GM18505 (cell line): ENCODE results near the gene SHISAL1.

Experiments used
- ATAC-seq: cut with Tn5 transposase; IDR thresholded peaks from one replicate; pipeline ENCODE4 v1.9.1; 2021; ENCODE audit not compliant: unreplicated experiment
- POLR2A ChIP-seq: IDR thresholded peaks from 4 replicates; pipeline ENCODE4 v1.6.1; 2011; ENCODE audit warnings: borderline replicate concordance; ENCODE audit not compliant: insufficient read depth, insufficient read length; ENCODE audit errors: extremely low read depth

Gene SHISAL1

DNA sequence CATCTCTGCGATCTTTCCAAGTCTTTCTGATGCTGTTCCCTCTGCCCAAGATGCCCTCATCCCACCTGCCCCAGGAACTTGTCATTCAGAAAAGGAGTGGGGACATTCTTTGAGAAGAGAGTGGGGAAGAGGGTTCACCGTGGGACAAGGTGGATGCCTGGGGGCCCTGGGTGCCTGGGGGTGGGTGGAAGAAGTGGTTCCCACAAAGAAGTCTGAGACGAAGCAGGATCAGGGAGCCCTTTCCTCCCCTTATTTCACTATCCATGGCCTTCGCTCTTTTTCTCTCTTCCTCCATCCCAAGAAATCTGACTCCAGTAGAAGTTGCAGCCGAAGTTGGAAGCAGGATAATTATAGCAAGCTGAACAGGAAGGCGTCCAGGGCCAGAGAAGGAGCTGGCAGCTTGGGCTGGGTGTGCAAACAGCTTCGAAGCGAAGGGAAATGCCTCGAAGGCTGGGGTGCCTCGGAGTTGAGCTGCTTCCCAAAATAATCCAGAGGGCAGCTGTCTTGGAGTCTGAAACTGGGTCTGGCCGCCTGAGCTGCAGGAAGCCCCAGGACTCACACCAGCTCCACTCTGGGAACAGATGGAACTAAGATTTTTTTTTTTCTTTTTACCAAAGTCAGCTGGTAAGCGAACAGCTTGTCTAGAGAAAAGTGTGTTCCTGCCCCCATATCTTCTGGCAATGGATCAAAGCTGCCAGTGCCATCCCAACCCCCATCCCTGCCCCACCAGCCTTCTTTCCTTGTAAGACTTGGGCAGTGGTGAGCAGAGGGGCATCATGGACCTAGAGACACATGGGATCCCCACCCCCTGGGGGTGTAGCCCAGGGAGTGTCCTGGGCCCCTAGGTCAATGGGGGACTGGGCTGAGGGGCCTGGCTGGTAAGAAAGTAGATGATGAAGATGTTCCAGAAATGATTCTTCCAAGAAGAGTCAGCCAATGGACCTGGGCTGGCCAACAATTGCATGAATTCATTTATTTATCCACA is 100.5 kb downstream of the SHISAL1 start:
- TF ChIP-seq POLR2A, result no peak
- no peak for ATAC-seq

DNA sequence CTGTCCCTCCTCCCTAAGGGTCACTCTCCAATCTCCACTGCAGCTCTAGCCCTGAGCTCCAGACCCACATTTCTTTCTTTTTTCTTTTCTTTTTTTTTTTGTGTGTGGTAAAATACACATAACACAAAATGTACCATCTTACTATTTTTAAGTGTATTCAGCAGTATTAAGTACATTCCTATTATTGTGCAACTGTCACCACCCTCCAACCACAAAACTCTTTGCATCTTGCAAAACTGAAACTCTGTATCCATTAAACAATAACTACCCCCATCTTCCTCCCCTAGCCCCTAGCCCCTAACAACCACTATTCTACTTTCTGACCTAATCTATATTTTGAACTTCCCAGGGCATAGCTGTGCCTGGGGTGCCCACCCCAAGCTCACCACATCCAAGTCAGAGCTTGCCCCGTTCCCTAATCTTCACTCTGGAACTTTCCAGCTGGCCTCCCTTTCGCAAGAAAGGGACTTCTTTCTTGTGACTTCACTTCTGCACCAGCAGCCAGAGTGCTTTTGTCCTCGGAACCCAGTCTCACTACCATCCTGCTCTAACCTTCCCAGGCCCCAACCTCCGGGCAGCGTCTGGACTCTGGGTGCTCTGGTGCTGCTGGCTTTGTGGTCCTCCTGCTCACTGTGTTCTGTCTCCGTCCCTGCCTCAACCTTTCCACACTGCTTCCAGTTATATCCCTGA is 101.3 kb downstream of the SHISAL1 start:
- no peak for TF ChIP-seq POLR2A
- ATAC-seq, result no peak

DNA sequence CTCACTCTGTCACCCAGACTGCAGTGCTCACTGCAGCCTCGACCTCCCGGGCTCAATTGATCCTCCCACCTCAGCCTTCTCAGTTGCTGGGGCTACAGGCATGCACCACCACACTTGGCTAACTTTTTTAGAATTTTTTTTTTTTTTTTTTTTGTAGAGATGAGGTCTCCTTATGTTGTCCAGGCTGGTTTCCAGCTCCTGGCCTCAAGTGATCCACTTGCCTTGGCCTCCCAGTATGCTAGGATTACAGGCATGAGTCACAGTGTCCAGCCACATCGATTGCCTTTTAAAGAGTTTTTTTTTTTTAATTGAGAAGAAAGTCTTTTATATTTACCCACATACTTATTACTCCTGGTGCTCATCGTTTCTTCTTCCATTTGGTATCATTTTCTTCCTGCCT is 102.0 kb downstream of the SHISAL1 start:
- no peak for TF ChIP-seq POLR2A
- no peak for ATAC-seq

DNA sequence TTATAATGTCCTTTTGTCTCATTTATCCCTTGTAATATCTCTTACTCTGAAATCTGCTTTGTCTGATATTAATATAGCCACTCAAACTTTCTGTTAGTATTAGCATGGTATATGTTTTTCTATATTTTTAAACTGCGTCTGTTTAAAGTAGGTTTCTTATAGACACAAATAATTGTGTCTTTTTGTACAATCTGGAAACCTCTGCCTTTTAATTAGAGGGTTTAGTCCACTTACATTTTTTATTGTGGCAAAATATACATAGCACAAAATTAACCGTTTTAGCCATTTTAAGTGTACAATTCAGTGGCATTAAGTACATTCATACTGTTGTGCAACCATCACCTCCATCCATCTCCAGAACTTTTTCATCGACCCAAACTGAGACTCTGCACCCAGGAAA is 103.4 kb downstream of the SHISAL1 start:
- ATAC-seq, result no peak
- TF ChIP-seq POLR2A, result no peak

DNA sequence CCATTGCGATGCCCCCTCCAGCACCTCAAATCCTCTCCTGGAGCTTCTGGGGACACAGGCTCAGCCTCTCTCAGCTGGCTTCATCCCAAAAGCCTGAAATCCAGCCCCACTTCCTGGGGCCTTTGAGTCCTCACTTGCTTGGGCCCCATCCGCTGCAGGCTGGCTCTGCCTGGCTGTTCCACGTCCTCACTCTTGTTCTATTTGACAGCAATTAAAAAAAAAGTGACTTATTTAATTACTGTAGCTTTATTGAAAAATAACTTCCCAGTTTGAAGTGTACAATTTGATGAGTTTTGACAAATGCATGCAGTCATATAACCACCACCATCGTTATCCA is 104.8 kb downstream of the SHISAL1 start:
- no peak for TF ChIP-seq POLR2A

DNA sequence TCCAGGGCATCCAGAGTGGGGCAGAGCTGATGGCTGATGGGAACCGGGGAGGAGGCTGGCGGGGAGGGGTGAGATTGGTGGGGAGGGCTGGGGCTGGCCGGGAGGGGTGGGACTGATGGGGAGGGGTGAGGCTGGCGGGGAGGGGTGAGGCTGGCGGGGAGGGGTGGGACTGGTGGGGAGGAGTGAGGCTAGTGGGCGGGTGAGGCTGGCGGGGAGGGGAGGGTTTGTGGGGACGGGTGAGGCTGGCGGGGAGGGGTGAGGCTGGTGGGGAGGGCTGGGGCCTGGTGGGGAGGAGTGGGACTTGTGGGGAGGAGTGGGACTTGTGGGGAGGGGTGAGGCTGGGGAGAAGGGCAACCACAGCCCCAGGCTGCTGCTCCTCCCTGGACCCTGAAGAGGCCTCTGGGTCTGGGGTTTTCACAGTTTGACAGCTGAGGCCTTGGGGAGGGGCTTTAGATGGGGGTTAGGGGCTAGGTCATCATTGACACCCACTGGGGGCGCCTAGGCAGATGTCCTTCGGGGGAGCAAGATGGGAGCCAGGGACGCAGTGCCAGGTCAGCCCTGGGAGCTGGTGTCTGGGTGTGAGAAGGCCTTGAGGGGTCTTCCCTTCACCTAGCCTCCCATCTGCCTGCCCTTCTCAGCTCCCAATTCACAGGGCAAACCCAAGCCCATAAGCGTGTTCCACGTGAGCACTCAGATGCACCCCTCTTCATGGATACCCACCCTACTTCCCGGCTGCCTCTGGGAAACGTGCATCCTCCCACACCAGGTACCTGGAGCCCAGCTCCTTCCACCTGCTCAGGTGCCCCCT is 105.4 kb downstream of the SHISAL1 start:
- no peak for ATAC-seq
- TF ChIP-seq POLR2A, result no peak

More for the DNA sequence above, 104.8 kb downstream of the SHISAL1 start:
- no peak for ATAC-seq

DNA sequence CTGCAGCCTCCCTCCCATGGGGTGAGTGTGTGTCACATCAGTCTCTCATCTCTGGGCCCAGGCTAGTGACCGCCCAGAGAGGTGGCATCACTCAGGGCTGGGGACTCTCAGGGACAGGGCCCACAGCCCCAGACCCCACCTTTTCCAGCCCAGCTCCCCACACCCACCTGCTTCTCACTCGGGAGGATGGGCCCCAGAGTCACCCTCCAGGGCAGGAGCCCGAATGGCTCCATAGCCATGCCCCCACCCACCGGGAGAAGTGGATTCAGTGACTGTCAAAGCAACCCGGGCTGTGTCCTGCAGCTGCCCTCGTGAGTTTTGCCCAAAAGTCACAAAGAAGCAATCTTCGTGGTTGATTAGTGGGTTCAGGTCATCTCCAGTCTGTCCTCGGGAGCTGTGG is 106.1 kb downstream of the SHISAL1 start:
- no peak for TF ChIP-seq POLR2A
- ATAC-seq, result no peak

DNA sequence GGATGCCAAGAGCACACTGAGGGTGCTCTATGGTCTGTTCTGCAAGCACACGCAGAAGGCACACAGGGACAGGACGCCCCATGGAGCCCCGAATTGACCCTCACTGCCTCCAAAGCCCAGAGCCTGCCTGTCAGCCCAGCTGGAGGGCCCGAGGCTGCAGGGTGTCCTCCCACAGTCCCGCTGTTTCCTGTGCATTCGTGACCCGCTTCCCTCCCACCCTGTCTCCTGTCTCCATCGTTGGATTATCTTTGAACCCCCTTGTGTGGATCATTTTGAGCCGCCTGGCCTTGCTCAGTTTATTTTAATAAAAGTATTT is 106.5 kb downstream of the SHISAL1 start:
- no peak for TF ChIP-seq POLR2A
- ATAC-seq, result no peak

DNA sequence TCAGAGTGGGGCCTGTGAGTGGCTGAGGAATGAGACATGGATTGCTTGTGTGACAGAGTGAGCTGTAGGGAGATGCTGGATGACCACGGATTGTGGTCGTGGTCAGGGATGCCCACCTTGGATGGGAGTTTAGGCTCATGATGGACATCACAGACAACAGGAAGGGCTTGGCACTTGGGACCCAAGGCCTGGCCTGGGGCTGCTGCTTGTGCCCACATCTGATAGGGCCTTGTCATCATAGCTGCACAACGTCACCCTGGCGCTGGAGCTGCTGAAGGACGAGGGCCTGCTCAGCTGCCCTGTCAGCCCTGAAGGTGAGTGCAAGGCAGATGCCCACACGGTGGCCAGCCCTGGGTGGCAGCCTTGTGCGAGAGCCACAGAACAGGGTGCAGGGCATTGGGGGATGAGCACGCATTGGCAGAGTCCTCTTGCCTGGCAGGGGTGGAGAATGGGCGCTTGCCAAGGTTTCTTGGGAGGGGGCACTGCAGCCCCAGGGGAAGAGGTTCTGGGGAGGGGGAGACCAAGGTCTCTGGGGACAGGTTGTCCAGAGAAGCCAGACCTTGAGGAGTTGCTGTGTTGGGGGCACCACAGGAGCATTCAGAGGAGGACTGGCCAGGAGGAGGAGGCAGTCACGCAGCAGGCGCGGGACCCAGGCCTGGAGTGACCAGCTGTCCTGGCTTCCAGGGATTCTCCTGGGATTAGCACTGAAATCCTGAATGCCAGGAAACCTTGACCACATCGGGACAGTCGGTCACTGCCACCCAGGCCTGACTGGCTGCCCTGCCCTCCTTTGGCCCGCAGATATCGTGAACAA is 107.0 kb downstream of the SHISAL1 start:
- no peak for ATAC-seq
- no peak for TF ChIP-seq POLR2A

DNA sequence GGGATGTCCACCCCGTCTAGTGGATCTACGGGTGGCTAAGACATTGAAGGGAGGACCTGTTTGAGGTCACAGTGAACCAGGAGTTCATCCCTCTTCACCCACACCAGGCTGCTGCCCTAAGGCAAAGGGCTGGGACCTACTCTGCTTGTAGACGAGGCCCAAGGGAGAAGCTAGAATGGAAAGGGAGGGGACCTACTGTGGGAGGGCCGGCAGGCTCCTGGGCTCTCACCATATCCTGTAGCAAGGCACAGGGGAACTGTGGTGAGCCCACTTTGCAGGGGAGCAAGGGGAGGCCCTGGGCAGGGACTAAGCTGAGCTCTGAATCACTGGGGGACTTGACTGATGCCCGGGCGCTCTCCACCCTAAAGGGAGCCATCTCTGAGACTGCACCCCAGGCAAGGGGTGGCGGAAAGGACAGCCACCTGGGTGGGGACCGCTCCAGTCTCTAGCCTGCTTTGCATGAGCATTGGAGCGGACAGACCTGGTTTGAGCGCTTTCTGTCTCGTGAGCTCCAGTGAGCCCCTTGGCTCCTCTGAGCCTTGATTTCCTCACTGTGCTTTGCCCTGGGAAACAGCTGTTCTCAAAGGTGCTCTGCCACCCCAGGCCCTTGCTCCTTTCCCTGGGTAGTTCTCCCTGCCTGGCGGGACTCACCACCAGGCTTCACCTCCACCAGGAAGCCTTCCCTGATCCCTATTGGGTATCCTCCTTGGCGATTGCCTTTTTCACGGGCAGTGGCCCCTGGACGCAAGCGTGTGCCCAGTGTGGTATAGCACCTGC is 107.8 kb downstream of the SHISAL1 start:
- no peak for ATAC-seq

DNA sequence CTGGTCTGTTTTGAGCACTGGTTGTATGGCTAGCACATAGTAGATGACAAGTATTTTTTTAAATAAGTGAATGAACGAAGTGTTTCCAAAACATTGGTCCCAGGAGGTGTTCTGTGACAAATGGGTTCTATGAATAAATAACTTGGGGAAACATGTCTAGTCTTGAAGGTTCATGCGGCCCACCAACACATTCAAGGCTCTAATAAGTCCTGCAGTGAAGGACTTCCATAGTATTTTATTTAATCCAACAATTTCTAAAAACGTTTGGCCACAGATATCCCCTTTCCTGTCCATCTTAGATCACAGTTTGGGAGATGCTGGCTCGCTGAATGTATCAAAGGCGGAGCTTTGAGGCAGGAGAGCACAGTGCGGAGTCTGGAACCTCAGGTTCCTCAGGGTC is 109.5 kb downstream of the SHISAL1 start:
- no peak for TF ChIP-seq POLR2A
- ATAC-seq, result no peak

More for the DNA sequence above, 107.8 kb downstream of the SHISAL1 start:
- TF ChIP-seq POLR2A, result no peak

DNA sequence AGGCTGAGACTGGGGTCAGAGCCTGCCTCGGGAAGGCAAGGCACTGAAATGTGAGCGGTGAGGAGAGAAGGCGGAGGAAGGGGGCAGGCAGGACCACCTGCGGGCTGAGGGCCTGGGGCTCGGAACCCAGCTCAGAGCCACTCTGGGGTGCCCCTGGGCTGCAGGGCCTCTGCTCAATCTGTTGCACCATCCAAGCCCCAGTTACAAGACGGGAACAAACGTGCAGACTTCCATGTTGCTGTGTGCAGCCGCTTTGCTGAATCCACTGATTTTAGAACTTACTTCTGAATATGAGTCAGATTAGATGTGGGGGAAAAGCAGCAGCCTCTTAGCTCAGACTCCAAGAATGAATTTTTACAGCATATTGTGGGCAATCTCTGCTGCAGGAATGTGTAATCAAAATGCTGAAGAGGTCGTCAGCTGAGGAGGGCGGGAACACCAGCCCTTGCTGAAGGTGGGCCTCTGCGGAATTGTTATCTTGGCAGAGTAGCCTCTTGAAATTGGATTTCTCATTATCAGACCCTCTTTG is 110.4 kb downstream of the SHISAL1 start:
- no peak for ATAC-seq
- no peak for TF ChIP-seq POLR2A
